ENCODE measurements around the gene NFX1. TPM values are rescaled to one million over a fixed set of nuclear protein-coding genes. Genes with fewer than 3 reads are reported as not detected.

NFX1 gene
- total RNA-seq, 1 donor from 2014 or later: 34.1 TPM

DNA sequence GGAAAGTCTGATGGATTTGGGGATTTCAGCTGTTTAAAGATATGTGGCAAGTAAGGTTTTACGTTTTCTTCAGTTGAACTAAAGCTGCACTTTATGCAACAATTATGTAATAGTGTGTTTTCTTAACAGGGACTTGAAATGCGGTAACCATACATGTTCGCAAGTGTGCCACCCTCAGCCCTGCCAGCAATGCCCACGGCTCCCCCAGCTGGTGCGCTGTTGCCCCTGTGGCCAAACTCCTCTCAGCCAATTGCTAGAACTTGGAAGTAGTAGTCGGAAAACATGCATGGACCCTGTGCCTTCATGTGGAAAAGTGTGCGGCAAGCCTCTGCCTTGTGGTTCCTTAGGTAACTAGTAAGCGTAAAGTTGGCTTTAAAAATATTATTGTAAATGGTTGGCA is 28.5 kb downstream of the NFX1 start:
- TF ChIP-seq POLR2AphosphoS5 (IDR thresholded peaks at IDR 0.05; ENCODE audit: insufficient read depth in 1 of 2, low read depth in 1 of 2) (no peak), POLR2A (IDR thresholded peaks at IDR 0.05) (no peak)
- TF ChIP-seq, protein P1, sequence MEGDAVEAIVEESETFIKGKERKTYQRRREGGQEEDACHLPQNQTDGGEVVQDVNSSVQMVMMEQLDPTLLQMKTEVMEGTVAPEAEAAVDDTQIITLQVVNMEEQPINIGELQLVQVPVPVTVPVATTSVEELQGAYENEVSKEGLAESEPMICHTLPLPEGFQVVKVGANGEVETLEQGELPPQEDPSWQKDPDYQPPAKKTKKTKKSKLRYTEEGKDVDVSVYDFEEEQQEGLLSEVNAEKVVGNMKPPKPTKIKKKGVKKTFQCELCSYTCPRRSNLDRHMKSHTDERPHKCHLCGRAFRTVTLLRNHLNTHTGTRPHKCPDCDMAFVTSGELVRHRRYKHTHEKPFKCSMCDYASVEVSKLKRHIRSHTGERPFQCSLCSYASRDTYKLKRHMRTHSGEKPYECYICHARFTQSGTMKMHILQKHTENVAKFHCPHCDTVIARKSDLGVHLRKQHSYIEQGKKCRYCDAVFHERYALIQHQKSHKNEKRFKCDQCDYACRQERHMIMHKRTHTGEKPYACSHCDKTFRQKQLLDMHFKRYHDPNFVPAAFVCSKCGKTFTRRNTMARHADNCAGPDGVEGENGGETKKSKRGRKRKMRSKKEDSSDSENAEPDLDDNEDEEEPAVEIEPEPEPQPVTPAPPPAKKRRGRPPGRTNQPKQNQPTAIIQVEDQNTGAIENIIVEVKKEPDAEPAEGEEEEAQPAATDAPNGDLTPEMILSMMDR (IDR thresholded peaks at IDR 0.05): no peak
- Histone ChIP-seq H3K27ac (no peak overlapping the region), H3K4me3 (no peak overlapping the region), H3K36me3 (peaks cover 0 to 57% of the 10 kb centered on the region in 2 donors), H3K4me1 (peaks cover 9% of the 10 kb centered on the region), H3K9me3 (no peaks in the 10 kb centered on the region), H3K27me3 (no peaks in the 10 kb centered on the region)
- intact Hi-C loops (cut with DNase I): no loop called here
- DNase-seq (ENCODE audit: extremely low spot score in 2 of 2): no peak

DNA sequence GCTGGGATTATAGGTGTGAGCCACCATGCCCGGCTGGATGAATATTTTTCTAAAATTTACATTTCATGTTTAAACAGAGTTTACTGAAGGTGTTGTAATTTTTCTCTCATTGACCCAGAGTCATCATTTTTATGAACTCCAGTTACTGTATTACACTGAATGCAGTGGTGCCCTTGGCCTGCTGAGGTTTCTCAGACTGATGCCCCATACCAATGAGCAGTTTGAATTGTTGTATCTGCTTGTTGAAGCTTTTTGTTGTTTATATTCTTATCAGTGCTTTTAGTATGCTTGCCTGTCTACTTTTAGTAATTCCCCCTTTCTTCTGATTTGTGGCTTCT is 29.9 kb downstream of the NFX1 start:
- no peaks in the 10 kb centered on the region for H3K9me3 ChIP-seq
- no peak overlapping the region for H3K4me3 ChIP-seq
- H3K4me1 ChIP-seq: peaks cover 9% of the 10 kb centered on the region
- intact Hi-C loops (cut with DNase I): no loop called here
- H3K27ac ChIP-seq: peak overlapping the region; percentile 71
- TF ChIP-seq POLR2A (IDR thresholded peaks at IDR 0.05) (no peak), POLR2AphosphoS5 (IDR thresholded peaks at IDR 0.05; ENCODE audit: insufficient read depth in 1 of 2, low read depth in 1 of 2) (no peak)
- TF ChIP-seq, protein P1 (IDR thresholded peaks at IDR 0.05): no peak
- H3K27me3 ChIP-seq: no peaks in the 10 kb centered on the region
- no peak for DNase-seq (ENCODE audit: extremely low spot score in 2 of 2)
- H3K36me3 ChIP-seq: peaks cover 0 to 44% of the 10 kb centered on the region in 2 donors

DNA sequence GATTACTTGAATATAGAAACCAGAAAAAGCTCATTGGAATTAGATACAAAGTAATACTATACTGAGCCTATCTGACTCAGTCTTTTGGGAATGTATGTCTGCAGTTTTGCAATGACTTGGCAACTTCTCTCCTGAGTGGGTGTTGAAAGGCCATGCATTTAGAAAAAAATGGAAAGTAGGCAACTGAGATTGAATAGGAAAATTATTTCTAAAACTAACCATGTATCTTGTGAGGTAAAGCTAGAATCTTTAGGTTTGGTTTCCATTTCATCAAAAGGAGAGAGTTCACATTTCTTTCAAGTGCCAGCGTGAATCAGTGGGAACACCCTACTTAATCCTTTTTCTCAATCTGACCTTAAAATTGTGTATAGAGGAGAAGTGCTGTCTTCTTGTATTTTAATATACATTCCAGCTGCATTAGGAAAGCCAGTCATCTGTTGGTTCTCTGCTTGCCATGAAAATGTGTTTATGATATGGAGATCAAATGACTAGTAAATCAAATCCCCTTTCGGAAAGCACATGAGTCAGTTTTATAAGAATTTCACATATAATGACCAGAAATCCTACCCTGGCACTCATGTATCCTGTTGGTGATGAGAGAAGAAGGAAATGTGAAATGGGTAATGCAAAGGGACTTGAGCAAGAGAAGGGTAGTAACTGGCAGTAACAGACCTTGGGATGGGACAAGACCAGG is 30.4 kb downstream of the NFX1 start:
- H3K4me3 ChIP-seq: no peak overlapping the region
- H3K4me1 ChIP-seq: peaks cover 9% of the 10 kb centered on the region
- peaks cover 0 to 39% of the 10 kb centered on the region in 2 donors for H3K36me3 ChIP-seq
- DNase-seq (ENCODE audit: extremely low spot score in 2 of 2): no peak
- H3K9me3 ChIP-seq: no peaks in the 10 kb centered on the region
- peak overlapping the region; percentile 30 for H3K27ac ChIP-seq
- intact Hi-C loops (cut with DNase I): no loop called here
- TF ChIP-seq, protein P1 (IDR thresholded peaks at IDR 0.05): no peak
- TF ChIP-seq POLR2A (IDR thresholded peaks at IDR 0.05) (no peak), POLR2AphosphoS5 (IDR thresholded peaks at IDR 0.05; ENCODE audit: insufficient read depth in 1 of 2, low read depth in 1 of 2) (peak in 1 of 2 donors; percentile 54)
- no peaks in the 10 kb centered on the region for H3K27me3 ChIP-seq

DNA sequence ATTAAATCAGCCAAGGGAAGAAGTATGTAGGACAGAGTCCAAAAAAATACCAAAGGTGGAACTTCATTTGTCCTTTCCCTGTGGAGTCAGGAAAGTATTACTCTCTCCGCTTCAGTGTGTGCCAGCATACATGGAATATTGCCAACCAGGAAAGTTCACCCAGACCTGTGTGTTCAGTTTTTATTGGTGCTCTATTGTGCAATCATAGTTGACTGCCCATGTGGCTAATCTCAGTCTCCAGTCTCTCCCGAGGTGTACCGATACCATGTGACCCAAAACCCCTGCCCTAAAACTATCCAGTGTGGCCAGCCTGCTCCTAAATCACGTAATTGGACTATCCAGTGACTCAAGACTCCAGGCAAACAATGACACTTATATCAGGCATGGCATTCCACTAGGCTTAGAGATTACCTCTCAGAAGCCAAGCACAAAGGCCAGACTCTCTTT is 38.8 kb downstream of the NFX1 start:
- Histone ChIP-seq H3K36me3 (peaks cover 0 to 14% of the 10 kb centered on the region in 2 donors), H3K27me3 (no peaks in the 10 kb centered on the region), H3K4me1 (peaks cover 24% of the 10 kb centered on the region), H3K27ac (peak overlapping the region; percentile 51), H3K4me3 (no peak overlapping the region), H3K9me3 (no peaks in the 10 kb centered on the region)
- TF ChIP-seq, protein P1 (IDR thresholded peaks at IDR 0.05): no peak
- TF ChIP-seq POLR2AphosphoS5 (IDR thresholded peaks at IDR 0.05; ENCODE audit: insufficient read depth in 1 of 2, low read depth in 1 of 2): peak; percentile 40 to 97
- intact Hi-C loops (cut with DNase I): no loop called here
- DNase-seq (ENCODE audit: extremely low spot score in 2 of 2): peak in 1 of 2 donors; percentile 91

DNA sequence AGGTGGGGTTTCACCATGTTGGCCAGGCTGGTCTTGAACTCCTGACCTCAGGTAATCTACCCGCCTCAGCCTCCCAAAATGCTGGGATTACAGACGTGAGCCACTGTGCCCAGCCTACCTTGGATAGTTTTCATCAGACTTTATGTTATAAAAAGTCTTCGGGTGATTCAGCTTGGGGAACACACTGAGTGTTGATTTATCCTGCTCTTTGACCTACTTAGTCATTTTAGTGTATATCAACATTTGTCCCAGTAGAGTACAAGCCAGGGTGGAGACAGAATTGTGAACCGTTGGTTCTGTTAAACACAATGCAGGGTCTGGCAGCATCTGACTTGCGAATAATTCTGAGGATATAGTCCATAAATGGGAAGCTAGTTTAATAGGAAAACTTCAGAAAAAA is 39.7 kb downstream of the NFX1 start:
- H3K4me3 ChIP-seq: no peak overlapping the region
- H3K36me3 ChIP-seq: peaks cover 0 to 14% of the 10 kb centered on the region in 2 donors
- no peak for DNase-seq (ENCODE audit: extremely low spot score in 2 of 2)
- TF ChIP-seq POLR2A (IDR thresholded peaks at IDR 0.05): no peak
- TF ChIP-seq, protein P1 (IDR thresholded peaks at IDR 0.05): no peak
- no peak for TF ChIP-seq POLR2AphosphoS5 (IDR thresholded peaks at IDR 0.05; ENCODE audit: insufficient read depth in 1 of 2, low read depth in 1 of 2)
- H3K9me3 ChIP-seq: no peaks in the 10 kb centered on the region
- H3K27ac ChIP-seq: peak overlapping the region; percentile 51
- no peaks in the 10 kb centered on the region for H3K27me3 ChIP-seq
- intact Hi-C loops (cut with DNase I): no loop called here
- peaks cover 24% of the 10 kb centered on the region for H3K4me1 ChIP-seq

Data from vagina (tissue), 2 donors.